K562 (cell line): Measurements from ENCODE around the gene AFF1. TPM values are rescaled to one million over a fixed set of nuclear protein-coding genes. Genes with fewer than 3 reads are reported as not detected.

ENCODE experiments used
- ATAC-seq: fragments of 200-7000 bp; cut with Tn5 transposase; 3 replicates; pipeline ENCODE4 v1.9.1; 2020; ENCODE audit warnings: moderate library complexity
- BruUV-seq: library from RNA; stranded (reverse); fragments of 400-500 nt; replicated peaks from 2 replicates; lab custom pipeline; 2021; lab: Mats Ljungman, UMichigan
- CTCF ChIA-PET: fragments of 300-600 bp; formaldehyde crosslinking; extraction: SDS; loops from one replicate; lab custom pipeline; 2021; ENCODE audit warnings: low intra/inter-chr PET ratio; lab: Yijun Ruan, JAX
- POLR2A ChIA-PET: fragments of 300-600, 350-650 bp; sonication (Branson Sonifier 250); formaldehyde crosslinking; extraction: SDS; loops from one replicate; lab custom pipeline; 2021; ENCODE audit warnings: antibody characterized with exemption, inconsistent platforms; lab: Yijun Ruan, JAX
- DNase-seq, 4 experiments: peaks; one replicate each; pipeline versions ENCODE4 v3.0.0 to v3.0.0-alpha.2; 2011 to 2018; ENCODE audit warnings: low spot score in 3 of 4, mixed read lengths in 3 of 4; ENCODE audit errors: extremely low read depth in 1 of 4
- FAIRE-seq: peaks from 2 replicates; lab custom pipeline; 2011; peaks lifted over from hg19 to GRCh38; lab: Jason Lieb, UNC
- H2AFZ ChIP-seq: 2 replicates; pipeline ENCODE4 v1.6.0; 2011; ENCODE audit warnings: low read depth, low read length, control low read depth, inconsistent platforms
- H3K27ac ChIP-seq: fragments of 200-600 bp; 3 replicates; pipeline ENCODE4 v1.8.0; 2011; ENCODE audit warnings: low read depth, mild to moderate bottlenecking, control low read depth, inconsistent platforms, low read length, moderate library complexity, mixed read lengths; ENCODE audit errors: extremely low read depth
- H3K27me3 ChIP-seq, 2 experiments: fragments of 300-600 bp in 1 of 2; 2 replicates in 1 of 2; 3 replicates in 1 of 2; pipeline versions ENCODE4 v1.6.0 to v1.8.0; 2011; ENCODE audit warnings: inconsistent platforms in 2 of 2, low read length in 2 of 2, mild to moderate bottlenecking in 1 of 2, mixed read lengths in 1 of 2, moderate library complexity in 1 of 2; ENCODE audit not compliant: control insufficient read depth in 2 of 2, insufficient read depth in 2 of 2
- H3K36me3 ChIP-seq: fragments of 300-600 bp; 3 replicates; pipeline ENCODE4 v1.8.0; 2011; ENCODE audit warnings: mild to moderate bottlenecking, low read length, inconsistent platforms; ENCODE audit not compliant: control insufficient read depth, insufficient read depth
- H3K4me1 ChIP-seq, 2 experiments: fragments of 200-600 bp in 1 of 2; replicated peaks in 1 of 2; 2 replicates in 1 of 2; 3 replicates in 1 of 2; pipeline versions ENCODE4 v1.5.1 to v1.8.0; 2011; ENCODE audit warnings: inconsistent platforms in 2 of 2, low read length in 2 of 2, mild to moderate bottlenecking in 1 of 2, mixed read lengths in 1 of 2, moderate library complexity in 1 of 2; ENCODE audit not compliant: control insufficient read depth in 2 of 2, insufficient read depth in 2 of 2
- H3K4me2 ChIP-seq: 2 replicates; pipeline ENCODE4 v1.6.1; 2011; ENCODE audit warnings: low read length, control low read depth, inconsistent platforms, mixed read lengths; ENCODE audit not compliant: insufficient read depth
- H3K4me3 ChIP-seq: fragments of 200-600 bp; sonication (generic), shearing (Covaris generic); 2 replicates; pipeline ENCODE4 v1.5.1; 2016; ENCODE audit warnings: control low read depth, inconsistent platforms
- H3K79me2 ChIP-seq: fragments of 200-600 bp; 3 replicates; pipeline ENCODE4 v1.8.0; 2011; ENCODE audit warnings: low read length, inconsistent platforms; ENCODE audit not compliant: control insufficient read depth, insufficient read depth
- H3K9ac ChIP-seq, 2 experiments: 2 replicates each; pipeline versions ENCODE4 v1.6.0 to v1.6.1; 2011; ENCODE audit warnings: low read depth in 2 of 2, low read length in 2 of 2, control low read depth in 1 of 2, inconsistent platforms in 1 of 2, mild to moderate bottlenecking in 1 of 2, mixed read lengths in 1 of 2; ENCODE audit not compliant: insufficient read depth in 1 of 2
- H3K9me1 ChIP-seq: one replicate; pipeline ENCODE4 v1.6.0; 2011; ENCODE audit warnings: inconsistent platforms, mild to moderate bottlenecking, low read length, moderate library complexity; ENCODE audit not compliant: control insufficient read depth, insufficient read depth
- H3K9me3 ChIP-seq: replicated peaks from 2 replicates; pipeline ENCODE4 v1.5.1; 2011; ENCODE audit warnings: low read depth, low read length, inconsistent platforms; ENCODE audit not compliant: control insufficient read depth, insufficient read depth
- H4K20me1 ChIP-seq: replicated peaks from 2 replicates; pipeline ENCODE4 v1.6.1; 2011; ENCODE audit warnings: low read length, inconsistent platforms, mixed read lengths; ENCODE audit not compliant: control insufficient read depth, insufficient read depth
- DDX20 ChIP-seq: fragments of 450-650 bp; IDR thresholded peaks from 2 replicates; pipeline ENCODE4 v1.6.1; 2016; ENCODE audit warnings: missing genetic modification characterization, low read depth, mild to moderate bottlenecking, missing compliant biosample characterization, moderate library complexity
- GATA2 ChIP-seq: sonication (generic); formaldehyde crosslinking; IDR thresholded peaks from 2 replicates; pipeline ENCODE4 v1.4.0; 2020; ENCODE audit warnings: mild to moderate bottlenecking, missing genetic modification reagents
- ILK ChIP-seq: fragments of 450-650 bp; IDR thresholded peaks from 2 replicates; pipeline ENCODE4 v1.6.1; 2016; ENCODE audit warnings: missing genetic modification characterization, low read depth, mild to moderate bottlenecking, missing compliant biosample characterization, moderate library complexity, borderline replicate concordance
- MEF2A ChIP-seq: IDR thresholded peaks from 2 replicates; pipeline ENCODE4 v1.6.1; 2011; ENCODE audit warnings: low read depth, mild to moderate bottlenecking, low read length, moderate library complexity; ENCODE audit not compliant: control insufficient read depth
- MEF2D ChIP-seq: conservative IDR thresholded peaks from 2 replicates; pipeline ENCODE4 v1.6.1; 2016; ENCODE audit warnings: low read depth, missing genetic modification characterization, missing compliant biosample characterization
- MYC ChIP-seq, 2 experiments: fragments of 250-450 bp in 1 of 2; sonication (Bioruptor Pico) in 1 of 2; IDR thresholded peaks; 2 replicates each; pipeline versions ENCODE4 v1.5.1 to v1.6.1; 2012 to 2021; ENCODE audit warnings: low read depth in 2 of 2, borderline replicate concordance in 1 of 2, improper control_type of control experiment in 1 of 2, low read length in 1 of 2, mild to moderate bottlenecking in 1 of 2, moderate library complexity in 1 of 2
- PCBP1 ChIP-seq: fragments of 200-400 bp; formaldehyde crosslinking; IDR thresholded peaks from 2 replicates; pipeline ENCODE4 v1.6.1; 2018; ENCODE audit warnings: mild to moderate bottlenecking, low read depth, low read length; ENCODE audit not compliant: poor library complexity, severe bottlenecking
- WGBS: fragments of 100-300 bp; shearing (Covaris generic); methylation state at CpG from one replicate; pipeline ENCODE4 v1.1.6; 2016; ENCODE audit warnings: low coverage, mixed read lengths; ENCODE audit not compliant: insufficient coverage; ENCODE audit errors: missing lambda C conversion rate; 5-methylcytosine and 5-hydroxymethylcytosine counted together
- in situ Hi-C: fragments of 300-500 bp; cut with MboI; formaldehyde crosslinking; loops from 4 replicates; pipeline ENCODE4 v1.15.0; 2018; ENCODE audit warnings: inconsistent platforms, mixed read lengths
- intact Hi-C: fragments of 100-400 bp; cut with micrococcal nuclease; formaldehyde crosslinking; loops from 2 replicates; pipeline ENCODE4 v1.14.2; 2022
- polyA plus RNA-seq, 8 experiments: library from polyadenylated mRNA; depleted of rRNA in 4 of 8; stranded (reverse) in 5 of 8; unstranded in 3 of 8; fragments of >200 nt; fragmentation: Nextera tagmentation in 2 of 8; fragmentation: Illumina TruSeq in 1 of 8; extraction: Ambion mirVana in 2 of 8; extraction: Trizol in 1 of 8; gene quantifications; 2 replicates each; pipeline versions ENCODE4 v1.2.1 to v1.2.3, GENCODE V29; 2011 to 2014; ENCODE audit warnings: inconsistent platforms in 1 of 8, missing spikeins in 1 of 8
- total RNA-seq, 7 experiments: library from RNA; depleted of rRNA in 6 of 7; stranded (reverse); fragments of >200 nt in 6 of 7; fragmentation: Illumina TruSeq in 2 of 7; extraction: Trizol in 2 of 7; gene quantifications; 2 replicates each; pipeline versions ENCODE4 v1.2.1 to v1.2.3, GENCODE V29; 2011 to 2021; ENCODE audit warnings: low replicate concordance in 1 of 7
- TF ChIP-seq, protein P1 (sequence below): sonication (generic); formaldehyde crosslinking; IDR thresholded peaks from 2 replicates; pipeline ENCODE4 v1.8.1; 2023; ENCODE audit warnings: mild to moderate bottlenecking, missing genetic modification reagents
- TF ChIP-seq, protein P2 (sequence below), 2 experiments: fragments of 450-650 bp in 1 of 2; sonication (generic) in 1 of 2; formaldehyde crosslinking; conservative IDR thresholded peaks; 2 replicates each; pipeline versions ENCODE4 v1.4.0 to v1.8.1; 2020 to 2022; ENCODE audit warnings: mild to moderate bottlenecking in 1 of 2, missing genetic modification reagents in 1 of 2
- TF ChIP-seq, protein P3 (sequence below): fragments of 450-650 bp; IDR thresholded peaks from 2 replicates; pipeline ENCODE4 v1.6.1; 2017; ENCODE audit warnings: mild to moderate bottlenecking, moderate library complexity

Gene AFF1
- total and polyA plus RNA-seq, 9 of the 15 experiments (the other 6 are each of a cell fraction or from before 2014, with no cell fraction given), result 4.1 to 47.5 (median 17.2) TPM

DNA sequence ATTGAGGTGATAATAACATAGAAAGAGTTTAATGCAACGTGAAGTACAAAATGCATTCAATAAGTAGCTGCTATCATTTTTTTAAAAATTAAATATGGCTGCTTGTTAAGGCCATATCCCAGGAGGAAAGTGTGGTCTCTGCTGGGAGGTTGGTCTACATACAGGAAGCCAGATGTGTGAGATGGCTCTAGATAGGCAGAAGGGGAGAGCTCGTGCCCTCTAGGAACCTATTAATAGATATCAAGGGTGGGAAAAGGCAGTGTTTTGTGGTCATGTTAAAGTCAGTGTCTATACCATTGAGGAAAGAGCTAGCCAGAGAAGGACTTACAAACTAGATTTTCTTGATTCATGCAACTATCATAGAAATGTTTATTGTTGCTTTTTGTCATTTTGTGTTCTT lies 145.2 kb downstream of the AFF1 start:
- POLR2A ChIA-PET, result interaction anchor here (1.0 kb wide), 1 partner anchor 69 kb away, joined by 3 read pairs; no protein-coding TSS in a partner anchor
- in situ Hi-C loops, result no loop called here

More for the DNA sequence above, 145.2 kb downstream of the AFF1 start:
- Histone ChIP-seq H3K9me1 (no peaks in the 10 kb centered on the region), H3K4me3 (no peak overlapping the region), H3K9me3 (no peaks in the 10 kb centered on the region), H3K4me1 (peaks cover 0 to 17% of the 10 kb centered on the region in 2 experiments; a peak in 2 of 5 replicates), H4K20me1 (0 out of 2 replicates have a peak, but pooled peaks cover 6% of the 10 kb centered on the region), H3K9ac (no peak overlapping the region), H2AFZ (no peak overlapping the region), H3K27ac (peak overlapping the region; percentile 25; the same call in 2 of the 3 replicates), H3K4me2 (no peak overlapping the region), H3K27me3 (no peaks in the 10 kb centered on the region), H3K36me3 (peaks cover 15% of the 10 kb centered on the region; the same call in 2 of the 3 replicates), H3K79me2 (peaks cover 76% of the 10 kb centered on the region)
- CTCF ChIA-PET, result interaction anchor here (0.6 kb wide), 1 partner anchor 52 kb away, joined by 3 read pairs; no protein-coding TSS in a partner anchor
- FAIRE-seq (peak; percentile 59), ATAC-seq (peak; percentile 64; the same call in 2 of the 3 replicates), DNase-seq (peak in 1 of 4 experiments; percentile 25)
- BruUV-seq, result no TSS peak
- TF ChIP-seq MEF2A, result peak; percentile 39; the same call in 1 of the 2 replicates
- TF ChIP-seq, protein P1, sequence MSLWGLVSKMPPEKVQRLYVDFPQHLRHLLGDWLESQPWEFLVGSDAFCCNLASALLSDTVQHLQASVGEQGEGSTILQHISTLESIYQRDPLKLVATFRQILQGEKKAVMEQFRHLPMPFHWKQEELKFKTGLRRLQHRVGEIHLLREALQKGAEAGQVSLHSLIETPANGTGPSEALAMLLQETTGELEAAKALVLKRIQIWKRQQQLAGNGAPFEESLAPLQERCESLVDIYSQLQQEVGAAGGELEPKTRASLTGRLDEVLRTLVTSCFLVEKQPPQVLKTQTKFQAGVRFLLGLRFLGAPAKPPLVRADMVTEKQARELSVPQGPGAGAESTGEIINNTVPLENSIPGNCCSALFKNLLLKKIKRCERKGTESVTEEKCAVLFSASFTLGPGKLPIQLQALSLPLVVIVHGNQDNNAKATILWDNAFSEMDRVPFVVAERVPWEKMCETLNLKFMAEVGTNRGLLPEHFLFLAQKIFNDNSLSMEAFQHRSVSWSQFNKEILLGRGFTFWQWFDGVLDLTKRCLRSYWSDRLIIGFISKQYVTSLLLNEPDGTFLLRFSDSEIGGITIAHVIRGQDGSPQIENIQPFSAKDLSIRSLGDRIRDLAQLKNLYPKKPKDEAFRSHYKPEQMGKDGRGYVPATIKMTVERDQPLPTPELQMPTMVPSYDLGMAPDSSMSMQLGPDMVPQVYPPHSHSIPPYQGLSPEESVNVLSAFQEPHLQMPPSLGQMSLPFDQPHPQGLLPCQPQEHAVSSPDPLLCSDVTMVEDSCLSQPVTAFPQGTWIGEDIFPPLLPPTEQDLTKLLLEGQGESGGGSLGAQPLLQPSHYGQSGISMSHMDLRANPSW (CRISPR knock-in tag), result no peak
- no peak for TF ChIP-seq PCBP1
- TF ChIP-seq, protein P2, sequence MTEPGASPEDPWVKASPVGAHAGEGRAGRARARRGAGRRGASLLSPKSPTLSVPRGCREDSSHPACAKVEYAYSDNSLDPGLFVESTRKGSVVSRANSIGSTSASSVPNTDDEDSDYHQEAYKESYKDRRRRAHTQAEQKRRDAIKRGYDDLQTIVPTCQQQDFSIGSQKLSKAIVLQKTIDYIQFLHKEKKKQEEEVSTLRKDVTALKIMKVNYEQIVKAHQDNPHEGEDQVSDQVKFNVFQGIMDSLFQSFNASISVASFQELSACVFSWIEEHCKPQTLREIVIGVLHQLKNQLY (CRISPR knock-in tag; conservative IDR thresholded peaks at IDR 0.05), result no peak
- no peak for TF ChIP-seq MYC (IDR thresholded peaks at IDR 0.05; ENCODE audit: low read depth, low read length)
- TF ChIP-seq MYC (CRISPR knock-in tag; IDR thresholded peaks at IDR 0.05; ENCODE audit: borderline replicate concordance, low read depth), result no peak
- peak; percentile 52; the same call in 1 of the 2 replicates for TF ChIP-seq MEF2D (tag)
- 0 out of 2 replicates have a peak, but pooled peaks have one; percentile 23 for TF ChIP-seq GATA2 (CRISPR knock-in tag)
- no peak for TF ChIP-seq ILK
- TF ChIP-seq DDX20 (tag), result no peak
- TF ChIP-seq, protein P3, sequence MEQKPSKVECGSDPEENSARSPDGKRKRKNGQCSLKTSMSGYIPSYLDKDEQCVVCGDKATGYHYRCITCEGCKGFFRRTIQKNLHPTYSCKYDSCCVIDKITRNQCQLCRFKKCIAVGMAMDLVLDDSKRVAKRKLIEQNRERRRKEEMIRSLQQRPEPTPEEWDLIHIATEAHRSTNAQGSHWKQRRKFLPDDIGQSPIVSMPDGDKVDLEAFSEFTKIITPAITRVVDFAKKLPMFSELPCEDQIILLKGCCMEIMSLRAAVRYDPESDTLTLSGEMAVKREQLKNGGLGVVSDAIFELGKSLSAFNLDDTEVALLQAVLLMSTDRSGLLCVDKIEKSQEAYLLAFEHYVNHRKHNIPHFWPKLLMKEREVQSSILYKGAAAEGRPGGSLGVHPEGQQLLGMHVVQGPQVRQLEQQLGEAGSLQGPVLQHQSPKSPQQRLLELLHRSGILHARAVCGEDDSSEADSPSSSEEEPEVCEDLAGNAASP, result no peak
- intact Hi-C loops, result no loop called here
- 32% methylated on average over 2 of the region's 2 CpGs for WGBS
